SK-N-DZ (cell line): ENCODE measurements around the gene VAMP2.
"Not testable (repeated sequence)": the region's sequence is repeated elsewhere in the genome, so short reads cannot be mapped to it uniquely, and the experiment has no call there.

Source experiments
- DNase-seq: peaks from one replicate; pipeline ENCODE4 v3.0.0-alpha.2; 2015; ENCODE audit warnings: low spot score

The VAMP2 gene

GRCh38 chr17:8176197-8176940 lies 13.6 kb upstream of the VAMP2 start, which contains the start of gene TMEM107:
TSS of gene TMEM107 (minus strand) at chr17:8176380. CDS start at chr17:8176286, 94 bp downstream.
- peak; percentile 94 for DNase-seq

GRCh38 chr17:8175795-8176196 lies 13.0 kb upstream of the VAMP2 start:
- no peak for DNase-seq

GRCh38 chr17:8173871-8174322 lies 11.1 kb upstream of the VAMP2 start:
- no peak for DNase-seq

- peak; percentile 99 for DNase-seq
Measured at GRCh38 chr17:8173056-8173870, 10.5 kb upstream of the VAMP2 start.

- not testable (repeated sequence) for DNase-seq
Measured at GRCh38 chr17:8170186-8170585, 7.4 kb upstream of the VAMP2 start.

GRCh38 chr17:8167526-8167925 lies 4.8 kb upstream of the VAMP2 start:
- DNase-seq: no peak

GRCh38 chr17:8166731-8167130 lies 4.0 kb upstream of the VAMP2 start:
- DNase-seq: no peak

GRCh38 chr17:8164815-8165131 lies 2.0 kb upstream of the VAMP2 start:
- DNase-seq: no peak

GRCh38 chr17:8163978-8164814 lies 1.4 kb upstream of the VAMP2 start:
- peak; percentile 54 for DNase-seq

GRCh38 chr17:8162997-8163977 lies 539 bp upstream of the VAMP2 start:
- peak; percentile 58 for DNase-seq

- DNase-seq: no peak
Measured at GRCh38 chr17:8161289-8162232, 1.2 kb downstream of the VAMP2 start.

GRCh38 chr17:8160741-8161221 lies 2.0 kb downstream of the VAMP2 start:
- DNase-seq: no peak

- DNase-seq: no peak
Measured at GRCh38 chr17:8160224-8160577, 2.5 kb downstream of the VAMP2 start.

GRCh38 chr17:8159459-8160223 lies 3.1 kb downstream of the VAMP2 start:
- DNase-seq: no peak

GRCh38 chr17:8159032-8159400 lies 3.7 kb downstream of the VAMP2 start:
- DNase-seq: no peak

- DNase-seq: peak; percentile 88
Measured at GRCh38 chr17:8158267-8159031, 4.3 kb downstream of the VAMP2 start.

GRCh38 chr17:8156246-8156992 lies 6.3 kb downstream of the VAMP2 start:
- peak; percentile 100 for DNase-seq

GRCh38 chr17:8155996-8156245 lies 6.8 kb downstream of the VAMP2 start:
- DNase-seq: no peak
